HepG2 (cell line): ENCODE results near the gene MCAM. TPM values are rescaled to one million over a fixed set of nuclear protein-coding genes. Genes with fewer than 3 reads are reported as not detected.

Experiments used
- AGO2 ChIP-seq: fragments of 200-400 bp; formaldehyde crosslinking; optimal IDR thresholded peaks from 2 replicates; pipeline ENCODE3; 2017; ENCODE audit warnings: mild to moderate bottlenecking, low read depth, low read length, moderate library complexity
- CSRNP1 ChIP-seq: sonication (generic); formaldehyde crosslinking; IDR thresholded peaks from 2 replicates; pipeline ENCODE4 v1.8.1; 2023; ENCODE audit warnings: mild to moderate bottlenecking, missing genetic modification reagents
- IKZF5 ChIP-seq: IDR thresholded peaks from 2 replicates; pipeline ENCODE4 v1.6.1; 2018; ENCODE audit warnings: missing genetic modification reagents, mild to moderate bottlenecking, missing compliant biosample characterization
- PRDM15 ChIP-seq: sonication (generic); formaldehyde crosslinking; IDR thresholded peaks from 2 replicates; pipeline ENCODE4 v1.4.0; 2020; ENCODE audit warnings: missing genetic modification reagents
- RBFOX2 ChIP-seq: fragments of 200-400 bp; formaldehyde crosslinking; IDR thresholded peaks from 2 replicates; pipeline ENCODE4 v1.6.1; 2017; ENCODE audit warnings: low read depth, mild to moderate bottlenecking, low read length
- ZNF281 ChIP-seq: sonication (generic); formaldehyde crosslinking; IDR thresholded peaks from 2 replicates; pipeline ENCODE4 v1.4.0; 2020; ENCODE audit warnings: missing genetic modification reagents, borderline replicate concordance
- ZNF574 ChIP-seq: sonication (generic); formaldehyde crosslinking; IDR thresholded peaks from 2 replicates; pipeline ENCODE4 v1.4.0; 2020; ENCODE audit warnings: missing genetic modification reagents
- ZNF687 ChIP-seq: sonication (generic); formaldehyde crosslinking; IDR thresholded peaks from 2 replicates; pipeline ENCODE4 v1.5.1; 2020; ENCODE audit warnings: mild to moderate bottlenecking, missing genetic modification reagents, moderate library complexity
- ZNF768 ChIP-seq: sonication (generic); formaldehyde crosslinking; IDR thresholded peaks from 2 replicates; pipeline ENCODE4 v1.4.0; 2020; ENCODE audit warnings: missing genetic modification reagents
- polyA plus RNA-seq, 8 experiments: library from polyadenylated mRNA; depleted of rRNA in 3 of 8; stranded (reverse) in 7 of 8; unstranded in 1 of 8; fragments of >200 nt; fragmentation: Illumina TruSeq in 4 of 8; extraction: Trizol in 4 of 8; gene quantifications; 2 replicates each; pipeline versions ENCODE4 v1.2.1 to v1.2.3, GENCODE V29; 2011 to 2016; ENCODE audit warnings: low read depth in 4 of 8, missing spikeins in 1 of 8, mixed read lengths in 1 of 8; ENCODE audit not compliant: insufficient read depth in 1 of 8
- total RNA-seq, 5 experiments: library from RNA; depleted of rRNA; stranded (reverse); fragments of >200 nt; fragmentation: Illumina TruSeq; extraction: Trizol; gene quantifications; 2 replicates each; pipeline ENCODE4 v1.2.3, GENCODE V29; 2016; ENCODE audit warnings: low read depth in 1 of 5

MCAM gene
- total and polyA plus RNA-seq, 2 of the 13 experiments (the other 11 are each of a cell fraction or from before 2014, with no cell fraction given), result 12.1 to 15.2 TPM

GRCh38 chr11:119339589-119340334 is 22.8 kb upstream of the MCAM start (continued):
- 0 out of 2 replicates have a peak, but pooled peaks have one; percentile 26 for TF ChIP-seq PRDM15 (CRISPR knock-in tag)
- no peak for TF ChIP-seq CSRNP1
- peak; percentile 85 for TF ChIP-seq ZNF281 (CRISPR knock-in tag)
- TF ChIP-seq ZNF687 (CRISPR knock-in tag), result peak; percentile 70
- peak; percentile 68 for TF ChIP-seq RBFOX2
- TF ChIP-seq AGO2, result peak; percentile 73
- peak; percentile 62; the same call in 1 of the 2 replicates for TF ChIP-seq ZNF768 (CRISPR knock-in tag)
- 0 out of 2 replicates have a peak, but pooled peaks have one; percentile 59 for TF ChIP-seq IKZF5 (CRISPR knock-in tag)
- TF ChIP-seq ZNF574 (CRISPR knock-in tag), result peak; percentile 49; the same call in 1 of the 2 replicates
